CD8-positive, alpha-beta memory T cell (primary cell): Measurements from ENCODE around the gene CRLF1. TPM values are rescaled to one million over a fixed set of nuclear protein-coding genes. Genes with fewer than 3 reads are reported as not detected.

ENCODE experiments used
- CTCF ChIA-PET: fragments of 350-600 bp; sonication (Branson Sonifier 250); formaldehyde crosslinking; loops from one replicate; lab custom pipeline; 2021; ENCODE audit warnings: antibody characterized with exemption; lab: Charles Lee
- POLR2A ChIA-PET: fragments of 350-600 bp; sonication (Branson Sonifier 250); formaldehyde crosslinking; loops from one replicate; lab custom pipeline; 2021; ENCODE audit warnings: antibody characterized with exemption; lab: Charles Lee
- DNase-seq, 5 donors: peaks; one replicate each; pipeline versions ENCODE4 v3.0.0 to v3.0.0-alpha.2; 2020 to 2022; ENCODE audit warnings: mixed read lengths in 1 of 5
- H3K27ac ChIP-seq: one replicate; pipeline ENCODE4 v1.7.0; 2013; ENCODE audit warnings: low read depth, mild to moderate bottlenecking, low read length, moderate library complexity
- H3K27me3 ChIP-seq: 2 replicates; pipeline ENCODE4 v1.7.0; 2013; ENCODE audit warnings: low read length, mild to moderate bottlenecking; ENCODE audit not compliant: insufficient read depth, poor library complexity, severe bottlenecking
- H3K36me3 ChIP-seq: 2 replicates; pipeline ENCODE4 v1.7.0; 2013; ENCODE audit warnings: mild to moderate bottlenecking, low read length, moderate library complexity; ENCODE audit not compliant: insufficient read depth
- H3K4me1 ChIP-seq: 2 replicates; pipeline ENCODE4 v1.7.0; 2013; ENCODE audit warnings: mild to moderate bottlenecking, low read length, moderate library complexity; ENCODE audit not compliant: insufficient read depth
- H3K4me3 ChIP-seq: 2 replicates; pipeline ENCODE4 v1.7.0; 2013; ENCODE audit warnings: mild to moderate bottlenecking, low read length
- H3K9me3 ChIP-seq: 2 replicates; pipeline ENCODE4 v1.7.0; 2013; ENCODE audit warnings: mild to moderate bottlenecking, low read length
- H3K27ac Mint-ChIP-seq, 8 donors: one replicate each; pipeline ENCODE4 v1.8.0; 2020 to 2021; ENCODE audit warnings: mixed read lengths in 8 of 8, mild to moderate bottlenecking in 6 of 8, inconsistent platforms in 3 of 8, moderate library complexity in 3 of 8
- H3K27me3 Mint-ChIP-seq, 2 donors: one replicate each; pipeline ENCODE4 v1.8.0; 2020 to 2021; ENCODE audit warnings: mixed read lengths in 2 of 2, mild to moderate bottlenecking in 1 of 2, moderate library complexity in 1 of 2
- H3K36me3 Mint-ChIP-seq, 3 donors: one replicate each; pipeline ENCODE4 v1.8.0; 2020 to 2021; ENCODE audit warnings: mixed read lengths in 3 of 3, inconsistent platforms in 1 of 3, mild to moderate bottlenecking in 1 of 3
- H3K4me1 Mint-ChIP-seq, 3 donors: one replicate each; pipeline ENCODE4 v1.8.0; 2020 to 2021; ENCODE audit warnings: mixed read lengths in 3 of 3, inconsistent platforms in 1 of 3, mild to moderate bottlenecking in 1 of 3
- H3K4me3 Mint-ChIP-seq, 7 donors: one replicate each; pipeline ENCODE4 v1.8.0; 2020 to 2021; ENCODE audit warnings: mixed read lengths in 7 of 7, mild to moderate bottlenecking in 6 of 7, moderate library complexity in 4 of 7, inconsistent platforms in 2 of 7
- H3K9me3 Mint-ChIP-seq, 5 donors: one replicate each; pipeline ENCODE4 v1.8.0; 2020 to 2022; ENCODE audit warnings: mixed read lengths in 5 of 5, mild to moderate bottlenecking in 3 of 5, moderate library complexity in 2 of 5, inconsistent platforms in 1 of 5
- polyA plus RNA-seq: library from polyadenylated mRNA; unstranded; fragments of 300-500 nt; fragmentation: Illumina TruSeq; gene quantifications from one replicate; pipeline ENCODE4 v1.2.3, GENCODE V29; 2021
- total RNA-seq, 2 experiments: library from RNA; stranded (reverse); gene quantifications; one replicate each; pipeline ENCODE4 v1.2.3, GENCODE V29; 2021

The CRLF1 gene
- total and polyA plus RNA-seq, 3 experiments from 2014 or later: not detected

DNA sequence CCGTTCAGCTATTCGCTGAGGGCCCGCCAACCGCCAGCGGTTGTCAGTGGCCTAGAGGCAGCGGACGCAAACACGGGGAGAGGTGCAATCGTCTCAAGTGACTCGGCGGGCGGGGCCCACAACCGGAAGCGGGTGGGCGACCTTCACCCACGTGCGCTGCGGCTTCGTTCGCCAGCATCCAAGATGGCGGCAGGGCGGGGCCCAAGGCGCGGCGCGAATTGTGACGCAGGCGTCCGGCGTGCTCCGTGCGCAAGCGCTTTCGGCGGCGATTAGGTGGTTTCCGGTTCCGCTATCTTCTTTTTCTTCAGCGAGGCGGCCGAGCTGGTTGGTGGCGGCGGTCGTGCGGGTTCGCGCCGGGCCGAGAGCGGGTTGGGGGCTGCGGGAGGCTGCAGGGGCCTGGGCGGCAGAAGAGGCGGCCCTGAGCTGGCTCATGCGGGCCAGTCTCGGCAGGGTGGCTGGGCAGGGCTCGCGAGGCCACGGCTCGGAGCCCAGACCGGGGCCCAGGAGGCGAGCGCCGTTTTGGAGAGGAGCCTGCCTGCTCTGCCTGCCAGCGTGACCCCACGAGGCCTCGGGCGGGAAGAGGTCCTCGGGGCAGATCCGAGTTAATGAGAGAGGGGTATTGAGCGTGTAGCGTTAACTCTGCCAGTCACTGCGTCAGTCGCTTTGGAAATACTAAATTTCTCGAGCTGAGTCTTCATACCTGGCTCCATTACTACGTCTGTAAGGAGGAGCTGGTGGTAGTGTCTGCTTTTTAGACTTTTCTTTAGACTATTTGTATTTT is 34.8 kb downstream of the CRLF1 start, which contains the start of gene UBA52:
Gene UBA52, plus strand, starts transcription at position 294 of the 781 bp plus-strand sequence. CDS start 1,444 bp downstream, outside the sequence.
- peak; percentile 98 to 99 (median 99) for DNase-seq
- POLR2A ChIA-PET: interaction anchor here (0.7 to 2.2 kb wide), 15 partner anchors 15 to 348 kb away, joined by 3 to 43 read pairs (median 5); partner anchors contain the start of genes COPE, DDX49, ELL and KXD1
- Mint-ChIP-seq H3K9me3 (no peaks in the 10 kb centered on the region), H3K4me1 (peaks cover 19 to 33% (median 22%) of the 10 kb centered on the region in 3 donors), H3K27me3 (no peaks in the 10 kb centered on the region), H3K27ac (peak within 1 kb of the TSS; percentile 92 to 98 (median 94)), H3K36me3 (peaks cover 0 to 83% (median 15%) of the 10 kb centered on the region in 3 donors), H3K4me3 (peak within 1 kb of the TSS; percentile 90 to 97 (median 93))
- Histone ChIP-seq H3K36me3 (peaks cover 51% of the 10 kb centered on the region), H3K27ac (peak within 1 kb of the TSS; percentile 96), H3K9me3 (no peaks in the 10 kb centered on the region), H3K4me3 (peak within 1 kb of the TSS; percentile 77), H3K4me1 (peaks cover 22% of the 10 kb centered on the region), H3K27me3 (no peaks in the 10 kb centered on the region)
- CTCF ChIA-PET: interaction anchor here (0.7 to 4.4 kb wide), 18 partner anchors 9 to 348 kb away, joined by 3 to 41 read pairs (median 4); partner anchors contain the start of genes COPE, DDX49, ELL and FKBP8

DNA sequence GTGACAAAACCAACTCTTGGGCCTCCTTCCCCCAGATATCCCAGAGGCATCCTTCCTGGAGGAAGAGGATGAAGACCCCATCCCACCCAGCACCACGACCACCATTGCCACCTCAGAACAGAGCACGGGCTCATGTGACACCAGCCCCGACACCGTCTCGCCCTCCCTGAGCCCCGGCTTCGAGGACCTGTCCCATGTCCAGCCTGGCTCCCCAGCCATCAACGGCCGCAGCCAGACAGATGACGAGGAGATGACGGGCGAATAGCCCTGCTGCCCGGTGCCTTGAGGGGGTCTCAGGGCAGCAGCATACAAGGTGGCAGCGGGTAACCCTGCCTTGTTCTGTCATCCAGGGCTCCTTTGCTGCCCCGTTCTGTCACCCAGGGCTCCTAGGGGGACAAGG is 38.2 kb downstream of the CRLF1 start:
- CTCF ChIA-PET: interaction anchor here (0.9 kb wide), 1 partner anchor 20 kb away, joined by 3 read pairs; the partner anchor contains the start of gene REX1BD
- H3K36me3 Mint-ChIP-seq: peaks cover 0 to 80% (median 5%) of the 10 kb centered on the region in 3 donors
- H3K9me3 Mint-ChIP-seq: no peaks in the 10 kb centered on the region

DNA sequence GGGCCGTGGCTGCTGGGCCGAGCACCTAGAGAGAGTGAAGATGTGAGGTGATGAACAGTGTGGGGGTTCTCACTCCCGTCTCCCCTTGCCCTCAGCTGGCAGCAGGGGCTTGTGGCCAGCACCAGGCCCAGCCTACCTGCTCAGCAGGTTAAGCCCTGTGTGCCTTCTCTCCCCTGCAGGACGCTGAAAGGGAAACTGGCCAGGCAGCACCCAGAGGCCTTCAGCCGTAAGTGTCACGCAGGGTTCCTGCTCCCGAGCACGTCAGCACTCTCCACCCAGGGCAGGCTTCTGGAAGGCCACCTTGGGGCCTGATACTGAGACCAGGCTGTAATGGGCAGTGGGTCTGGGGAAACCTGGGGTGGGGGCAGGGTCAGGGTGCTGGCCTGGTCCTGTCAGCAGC is 39.6 kb downstream of the CRLF1 start:
- Histone ChIP-seq H3K27ac (no peak overlapping the region), H3K4me1 (peaks cover 5% of the 10 kb centered on the region), H3K9me3 (no peaks in the 10 kb centered on the region), H3K27me3 (no peaks in the 10 kb centered on the region), H3K36me3 (peaks cover 45% of the 10 kb centered on the region), H3K4me3 (no peak overlapping the region)
- H3K4me1 Mint-ChIP-seq: peaks cover 4 to 9% (median 9%) of the 10 kb centered on the region in 3 donors
- peak overlapping the region in 1 of 8 donors; percentile 88 for H3K27ac Mint-ChIP-seq
- H3K27me3 Mint-ChIP-seq: no peaks in the 10 kb centered on the region
- POLR2A ChIA-PET: no interaction called here
- CTCF ChIA-PET: interaction anchor here (1.2 kb wide), 1 partner anchor 116 kb away, joined by 3 read pairs; no protein-coding TSS in a partner anchor
- peaks cover 0 to 79% (median 5%) of the 10 kb centered on the region in 3 donors for H3K36me3 Mint-ChIP-seq
- H3K4me3 Mint-ChIP-seq: no peak overlapping the region
- DNase-seq: no peak
- H3K9me3 Mint-ChIP-seq: no peaks in the 10 kb centered on the region

More for the DNA sequence above, 38.2 kb downstream of the CRLF1 start:
- no peak overlapping the region for H3K4me3 ChIP-seq
- H3K4me3 Mint-ChIP-seq: no peak overlapping the region
- H3K27me3 Mint-ChIP-seq: no peaks in the 10 kb centered on the region
- no peak for DNase-seq
- H3K27ac ChIP-seq: no peak overlapping the region
- peaks cover 17 to 23% (median 22%) of the 10 kb centered on the region in 3 donors for H3K4me1 Mint-ChIP-seq
- H3K36me3 ChIP-seq: peaks cover 46% of the 10 kb centered on the region
- no peak overlapping the region for H3K27ac Mint-ChIP-seq
- POLR2A ChIA-PET: interaction anchor here (0.6 kb wide), 1 partner anchor 287 kb away, joined by 4 read pairs; the partner anchor contains the start of gene JUND
- H3K4me1 ChIP-seq: peaks cover 17% of the 10 kb centered on the region
- no peaks in the 10 kb centered on the region for H3K9me3 ChIP-seq
- no peaks in the 10 kb centered on the region for H3K27me3 ChIP-seq

DNA sequence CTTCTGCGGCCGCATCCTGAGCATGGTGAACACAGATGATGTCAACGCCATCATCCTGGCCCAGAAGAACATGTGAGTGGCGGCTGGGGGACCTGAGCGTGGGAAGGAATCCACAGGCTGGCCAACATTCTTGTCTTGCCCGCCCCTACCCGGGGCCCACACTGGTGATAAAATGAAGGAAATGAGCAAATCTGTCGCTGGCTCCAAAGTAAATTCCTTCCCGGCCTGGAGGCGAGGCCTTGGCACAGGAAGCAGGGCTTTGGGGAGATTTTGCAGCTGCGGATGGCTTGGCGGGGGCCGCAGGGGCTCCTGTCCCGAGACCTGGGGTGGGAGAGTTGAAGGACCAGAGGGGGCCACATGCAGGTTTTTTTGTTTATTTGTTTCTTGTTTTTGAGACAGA is 44.5 kb downstream of the CRLF1 start:
- Histone ChIP-seq H3K36me3 (peaks cover 29% of the 10 kb centered on the region), H3K9me3 (no peaks in the 10 kb centered on the region), H3K4me3 (no peak overlapping the region), H3K27me3 (no peaks in the 10 kb centered on the region), H3K4me1 (peaks cover 21% of the 10 kb centered on the region), H3K27ac (no peak overlapping the region)
- Mint-ChIP-seq H3K27ac (no peak overlapping the region), H3K36me3 (peaks cover 0 to 61% (median 4%) of the 10 kb centered on the region in 3 donors), H3K27me3 (no peaks in the 10 kb centered on the region), H3K9me3 (no peaks in the 10 kb centered on the region), H3K4me1 (peaks cover 18 to 33% (median 29%) of the 10 kb centered on the region in 3 donors), H3K4me3 (no peak overlapping the region)
- ChIA-PET POLR2A (no interaction called here), CTCF (no interaction called here)
- no peak for DNase-seq

DNA sequence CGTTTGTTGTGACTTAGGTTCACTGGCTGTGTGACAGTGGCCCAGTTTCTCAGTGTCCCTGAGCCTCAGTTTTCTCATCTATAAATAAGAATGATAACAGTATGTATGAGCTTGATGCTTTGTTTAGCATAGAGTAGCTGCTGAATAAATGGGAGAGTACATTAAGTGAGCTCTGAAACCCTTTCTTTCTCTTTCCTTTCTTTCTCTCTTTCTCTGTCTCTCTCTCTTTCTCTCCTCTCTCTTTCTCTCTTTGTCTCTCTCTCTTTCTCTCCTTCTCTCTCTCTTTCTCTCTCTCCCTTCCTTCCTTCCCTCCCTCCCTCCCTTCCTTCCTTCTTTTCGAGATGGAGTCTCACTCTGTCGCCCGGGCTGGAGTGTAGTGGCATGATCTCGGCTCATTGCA is 46.9 kb downstream of the CRLF1 start:
- H3K27me3 ChIP-seq: no peaks in the 10 kb centered on the region
- peaks cover 18 to 34% (median 29%) of the 10 kb centered on the region in 3 donors for H3K4me1 Mint-ChIP-seq
- H3K36me3 ChIP-seq: peaks cover 10% of the 10 kb centered on the region
- no peak overlapping the region for H3K27ac ChIP-seq
- peak overlapping the region in 6 of 7 donors; percentile 48 to 93 (median 90) for H3K4me3 Mint-ChIP-seq
- POLR2A ChIA-PET: interaction anchor here (2.5 kb wide), 1 partner anchor 29 kb away, joined by 16 read pairs; the partner anchor contains the start of gene REX1BD
- no peaks in the 10 kb centered on the region for H3K9me3 ChIP-seq
- peak overlapping the region in 7 of 8 donors; percentile 88 to 98 (median 98) for H3K27ac Mint-ChIP-seq
- CTCF ChIA-PET: interaction anchor here (1.3 to 1.8 kb wide), 2 partner anchors 38 to 86 kb away, joined by 3 to 4 read pairs; partner anchors contain the start of gene ELL
- H3K36me3 Mint-ChIP-seq: peaks cover 0 to 41% (median 2%) of the 10 kb centered on the region in 3 donors
- no peaks in the 10 kb centered on the region for H3K27me3 Mint-ChIP-seq
- no peaks in the 10 kb centered on the region for H3K9me3 Mint-ChIP-seq
- H3K4me1 ChIP-seq: peaks cover 23% of the 10 kb centered on the region
- no peak for DNase-seq
- H3K4me3 ChIP-seq: no peak overlapping the region

DNA sequence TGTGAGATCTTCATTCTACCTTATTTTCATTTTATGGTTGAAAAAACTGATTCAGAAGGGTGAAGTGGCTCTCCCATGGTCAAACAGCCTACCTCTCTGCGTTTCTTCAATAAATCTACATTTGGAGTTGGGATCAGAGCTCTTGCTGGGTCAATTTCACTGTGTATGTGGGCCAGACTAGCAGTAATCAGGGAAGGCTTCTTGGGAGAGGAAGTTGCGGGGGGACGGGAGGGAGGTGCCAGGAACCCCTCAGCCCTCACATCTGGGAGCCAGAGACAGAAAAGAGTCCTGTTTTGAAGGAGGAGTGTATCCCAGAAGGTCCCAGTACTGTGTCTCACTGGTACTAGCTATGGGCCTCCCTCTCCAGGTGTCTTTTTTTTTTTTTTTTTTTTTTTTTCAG is 48.0 kb downstream of the CRLF1 start:
- Mint-ChIP-seq H3K27me3 (no peaks in the 10 kb centered on the region), H3K4me3 (peak overlapping the region; percentile 90 to 94 (median 92)), H3K27ac (peak overlapping the region; percentile 93 to 99 (median 98)), H3K4me1 (peaks cover 18 to 34% (median 29%) of the 10 kb centered on the region in 3 donors), H3K36me3 (peaks cover 0 to 31% (median 0%) of the 10 kb centered on the region in 3 donors), H3K9me3 (no peaks in the 10 kb centered on the region)
- peak overlapping the region; percentile 98 for H3K4me3 ChIP-seq
- H3K27ac ChIP-seq: peak overlapping the region; percentile 96
- no peaks in the 10 kb centered on the region for H3K27me3 ChIP-seq
- H3K4me1 ChIP-seq: peaks cover 23% of the 10 kb centered on the region
- H3K36me3 ChIP-seq: peaks cover 4% of the 10 kb centered on the region
- POLR2A ChIA-PET: interaction anchor here (0.5 to 3.9 kb wide), 9 partner anchors 13 to 521 kb away, joined by 3 to 43 read pairs (median 8); partner anchors contain the start of genes COPE, DDX49, FKBP8 and JUND
- CTCF ChIA-PET: interaction anchor here (0.6 to 2.4 kb wide), 7 partner anchors 14 to 143 kb away, joined by 3 to 9 read pairs (median 4); partner anchors contain the start of genes ELL, FKBP8 and REX1BD
- DNase-seq: no peak
- no peaks in the 10 kb centered on the region for H3K9me3 ChIP-seq

DNA sequence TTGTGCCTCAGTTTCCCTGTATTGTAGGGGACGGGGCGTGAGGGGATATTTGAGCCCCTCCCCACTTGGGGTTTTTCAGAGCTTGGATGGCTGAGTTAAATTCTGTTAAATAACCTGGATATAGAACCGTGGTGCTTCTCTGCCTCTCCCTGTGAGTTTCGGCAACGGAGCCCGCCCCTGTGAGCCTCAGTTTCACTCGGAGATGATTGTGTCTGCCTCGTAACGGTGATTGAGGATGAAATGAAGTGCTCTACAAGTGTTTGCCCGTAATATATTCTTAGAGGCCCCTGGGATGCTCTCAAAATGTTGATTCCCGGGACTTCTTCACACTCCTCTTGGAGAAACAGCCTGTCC is 48.4 kb downstream of the CRLF1 start:
- DNase-seq: no peak
- H3K9me3 Mint-ChIP-seq: no peaks in the 10 kb centered on the region
- peak overlapping the region; percentile 93 to 99 (median 98) for H3K27ac Mint-ChIP-seq
- POLR2A ChIA-PET: interaction anchor here (0.5 to 3.9 kb wide), 16 partner anchors 10 to 807 kb away, joined by 3 to 43 read pairs (median 6); partner anchors contain the start of genes COPE, DDX49, ELL and FKBP8
- peaks cover 18 to 34% (median 29%) of the 10 kb centered on the region in 3 donors for H3K4me1 Mint-ChIP-seq
- CTCF ChIA-PET: interaction anchor here (0.6 to 2.4 kb wide), 9 partner anchors 12 to 143 kb away, joined by 3 to 9 read pairs (median 4); partner anchors contain the start of genes ELL, FKBP8 and REX1BD
- H3K4me3 Mint-ChIP-seq: peak overlapping the region; percentile 90 to 94 (median 92)
- Histone ChIP-seq H3K27ac (peak overlapping the region; percentile 96), H3K4me1 (peaks cover 23% of the 10 kb centered on the region), H3K27me3 (no peaks in the 10 kb centered on the region), H3K9me3 (no peaks in the 10 kb centered on the region), H3K4me3 (peak overlapping the region; percentile 98), H3K36me3 (peaks cover 4% of the 10 kb centered on the region)
- H3K36me3 Mint-ChIP-seq: peaks cover 0 to 27% (median 0%) of the 10 kb centered on the region in 3 donors
- no peaks in the 10 kb centered on the region for H3K27me3 Mint-ChIP-seq
